PFSK-1 (cell line): ENCODE data around the gene ADGRF5.

Experiments used
- FOXP2 ChIP-seq: optimal IDR thresholded peaks from 2 replicates; pipeline ENCODE3; 2011; ENCODE audit warnings: borderline replicate concordance, control low read depth, inconsistent platforms; ENCODE audit not compliant: insufficient read depth; ENCODE audit errors: extremely low read length, extremely low read depth
- POLR2AphosphoS5 ChIP-seq: IDR thresholded peaks from 2 replicates; pipeline ENCODE4 v1.6.1; 2012; ENCODE audit warnings: low read depth, mild to moderate bottlenecking, control low read depth, low read length, moderate library complexity
- REST ChIP-seq, 2 experiments: IDR thresholded peaks; 2 replicates each; pipeline versions ENCODE4 v1.6.1 to v1.8.0; 2011 to 2012; ENCODE audit warnings: low read depth in 2 of 2, low read length in 2 of 2, control low read depth in 1 of 2, inconsistent platforms in 1 of 2, mild to moderate bottlenecking in 1 of 2, moderate library complexity in 1 of 2; ENCODE audit not compliant: insufficient read depth in 1 of 2
- TAF1 ChIP-seq: IDR thresholded peaks from 2 replicates; pipeline ENCODE4 v1.6.1; 2012; ENCODE audit warnings: low read length, control low read depth, borderline replicate concordance; ENCODE audit not compliant: insufficient read depth

GRCh38 chr6:46953921-46954320 lies 32.2 kb upstream of the ADGRF5 start:
- no peak for TF ChIP-seq FOXP2
- no peak for TF ChIP-seq POLR2AphosphoS5
- TF ChIP-seq TAF1, result no peak
- no peak for TF ChIP-seq REST (IDR thresholded peaks at IDR 0.05; ENCODE audit: insufficient read depth in 1 of 2, low read depth in 2 of 2, low read length in 2 of 2)
